Mesenchymal stem cell (in vitro differentiated cells and primary cell): ENCODE measurements around the gene ALKBH6.
A peak's percentile ranks its signal among the peaks of the same experiment; 100 is the strongest.

Experiments used
- DNase-seq: peaks from one replicate; pipeline ENCODE4 v3.0.0-alpha.2; 2013
- H2AFZ ChIP-seq: one replicate; pipeline ENCODE4 v1.6.1; 2013; ENCODE audit warnings: low read depth, mild to moderate bottlenecking, control low read depth, inconsistent platforms, low read length, moderate library complexity
- H2AK5ac ChIP-seq: 2 replicates; pipeline ENCODE4 v1.6.1; 2013; ENCODE audit warnings: low read length, moderate library complexity, mild to moderate bottlenecking, inconsistent platforms; ENCODE audit not compliant: severe bottlenecking
- H2BK120ac ChIP-seq: one replicate; pipeline ENCODE4 v1.6.1; 2013; ENCODE audit warnings: low read depth, mild to moderate bottlenecking, inconsistent platforms, low read length, moderate library complexity
- H2BK12ac ChIP-seq, 2 experiments: one replicate each; pipeline ENCODE4 v1.6.1; 2013; ENCODE audit warnings: inconsistent platforms in 2 of 2, low read length in 2 of 2, mild to moderate bottlenecking in 2 of 2, moderate library complexity in 2 of 2, control low read depth in 1 of 2
- H2BK15ac ChIP-seq: one replicate; pipeline ENCODE4 v1.6.1; 2013; ENCODE audit warnings: mild to moderate bottlenecking, low read depth, inconsistent platforms; ENCODE audit not compliant: poor library complexity, severe bottlenecking
- H2BK5ac ChIP-seq: 2 replicates; pipeline ENCODE4 v1.6.1; 2013; ENCODE audit warnings: low read depth, mild to moderate bottlenecking, low read length, control low read depth, inconsistent platforms; ENCODE audit not compliant: poor library complexity, severe bottlenecking
- H3K14ac ChIP-seq, 2 experiments: one replicate each; pipeline ENCODE4 v1.6.1; 2013; ENCODE audit warnings: inconsistent platforms in 2 of 2, low read length in 2 of 2, control low read depth in 1 of 2, mild to moderate bottlenecking in 1 of 2, moderate library complexity in 1 of 2
- H3K18ac ChIP-seq, 2 experiments: one replicate each; pipeline ENCODE4 v1.6.1; 2013; ENCODE audit warnings: inconsistent platforms in 2 of 2, low read length in 2 of 2, control low read depth in 1 of 2, low read depth in 1 of 2, mild to moderate bottlenecking in 1 of 2
- H3K23ac ChIP-seq, 2 experiments: one replicate each; pipeline ENCODE4 v1.6.1; 2013; ENCODE audit warnings: inconsistent platforms in 2 of 2, low read length in 2 of 2, mild to moderate bottlenecking in 2 of 2, moderate library complexity in 2 of 2, control low read depth in 1 of 2
- H3K27ac ChIP-seq: 2 replicates; pipeline ENCODE4 v1.5.1; 2013; ENCODE audit warnings: mild to moderate bottlenecking, moderate library complexity, low read length, control low read depth, inconsistent platforms; ENCODE audit not compliant: poor library complexity, severe bottlenecking
- H3K27me3 ChIP-seq, 2 experiments: 2 replicates each; pipeline versions ENCODE4 v1.6.1 to v1.7.0; 2013; ENCODE audit warnings: low read length in 2 of 2, mild to moderate bottlenecking in 2 of 2, moderate library complexity in 2 of 2, control low read depth in 1 of 2, inconsistent platforms in 1 of 2; ENCODE audit not compliant: control insufficient read depth in 1 of 2, insufficient read depth in 1 of 2
- H3K36me3 ChIP-seq, 2 experiments: 2 replicates each; pipeline versions ENCODE4 v1.6.1 to v1.7.0; 2013; ENCODE audit warnings: low read length in 2 of 2, control low read depth in 1 of 2, inconsistent platforms in 1 of 2, low read depth in 1 of 2, mild to moderate bottlenecking in 1 of 2; ENCODE audit not compliant: insufficient read depth in 2 of 2, control insufficient read depth in 1 of 2
- H3K4ac ChIP-seq, 2 experiments: one replicate each; pipeline ENCODE4 v1.6.1; 2013; ENCODE audit warnings: inconsistent platforms in 2 of 2, low read length in 2 of 2, mild to moderate bottlenecking in 2 of 2, moderate library complexity in 2 of 2, control low read depth in 1 of 2, low read depth in 1 of 2
- H3K4me1 ChIP-seq: 2 replicates; pipeline ENCODE4 v1.6.1; 2013; ENCODE audit warnings: low read depth, low read length, control low read depth; ENCODE audit not compliant: control insufficient read depth, insufficient read depth
- H3K4me2 ChIP-seq: 2 replicates; pipeline ENCODE4 v1.6.1; 2013; ENCODE audit warnings: low read length, mild to moderate bottlenecking, inconsistent platforms; ENCODE audit not compliant: poor library complexity, severe bottlenecking
- H3K4me3 ChIP-seq, 2 experiments: 2 replicates each; pipeline versions ENCODE4 v1.5.1 to v1.7.0; 2013; ENCODE audit warnings: low read length in 2 of 2, mild to moderate bottlenecking in 2 of 2, control low read depth in 1 of 2, low read depth in 1 of 2; ENCODE audit not compliant: insufficient read depth in 1 of 2
- H3K79me1 ChIP-seq: replicated peaks from 2 replicates; pipeline ENCODE4 v1.6.1; 2013; ENCODE audit warnings: mild to moderate bottlenecking, control low read depth, low read length, inconsistent platforms; ENCODE audit not compliant: poor library complexity, severe bottlenecking
- H3K9ac ChIP-seq: 2 replicates; pipeline ENCODE4 v1.7.0; 2013; ENCODE audit warnings: mild to moderate bottlenecking, low read length, moderate library complexity
- H3K9me3 ChIP-seq: 2 replicates; pipeline ENCODE4 v1.7.0; 2013; ENCODE audit warnings: mild to moderate bottlenecking, low read length; ENCODE audit not compliant: control insufficient read depth
- H4K8ac ChIP-seq: one replicate; pipeline ENCODE4 v1.6.1; 2013; ENCODE audit warnings: inconsistent platforms, mild to moderate bottlenecking, low read length, moderate library complexity
- H4K91ac ChIP-seq: one replicate; pipeline ENCODE4 v1.6.1; 2013; ENCODE audit warnings: mild to moderate bottlenecking, low read length, inconsistent platforms
- WGBS: methylation state at CpG from one replicate; pipeline ENCODE4 v1.1.7; 2013; ENCODE audit warnings: mixed read lengths; 5-methylcytosine and 5-hydroxymethylcytosine counted together

ALKBH6 gene

GRCh38 chr19:35993923-35994598 is 20.0 kb downstream of the ALKBH6 start:
- no peak overlapping the region for H2BK12ac ChIP-seq
- DNase-seq: no peak
- H3K14ac ChIP-seq: no peak overlapping the region
- no peak overlapping the region for H2AFZ ChIP-seq
- H3K27ac ChIP-seq: no peak overlapping the region
- H3K4me2 ChIP-seq: no peak overlapping the region
- H2BK120ac ChIP-seq: no peak overlapping the region
- H2AK5ac ChIP-seq: no peak overlapping the region
- WGBS: 88% methylated on average over 49 of the region's 49 CpGs
- H3K27me3 ChIP-seq: peaks cover 0 to 5% of the 10 kb centered on the region in 2 experiments
- H3K4me3 ChIP-seq: peak overlapping the region in 1 of 2 experiments; percentile 98
- no peak overlapping the region for H2BK5ac ChIP-seq
- peaks cover 15% of the 10 kb centered on the region for H3K4me1 ChIP-seq
- peak overlapping the region; percentile 26 for H2BK15ac ChIP-seq
- H3K79me1 ChIP-seq: peaks cover 24% of the 10 kb centered on the region
- H3K9me3 ChIP-seq: no peaks in the 10 kb centered on the region
- H4K91ac ChIP-seq: no peak overlapping the region
- no peak overlapping the region for H4K8ac ChIP-seq
- peak overlapping the region; percentile 89 for H3K9ac ChIP-seq
- H3K18ac ChIP-seq: no peak overlapping the region
- H3K36me3 ChIP-seq: peaks cover 8 to 15% of the 10 kb centered on the region in 2 experiments
- no peak overlapping the region for H3K4ac ChIP-seq
- H3K23ac ChIP-seq: no peak overlapping the region

- Histone ChIP-seq H3K23ac (no peak overlapping the region), H3K36me3 (peaks cover 4 to 7% of the 10 kb centered on the region in 2 experiments), H4K8ac (no peak overlapping the region), H3K4me2 (no peak overlapping the region), H3K27ac (no peak overlapping the region), H4K91ac (no peak overlapping the region), H2BK12ac (no peak overlapping the region), H2BK120ac (no peak overlapping the region), H3K9ac (no peak overlapping the region), H2AK5ac (no peak overlapping the region), H2AFZ (no peak overlapping the region), H2BK15ac (no peak overlapping the region), H3K27me3 (peaks cover 5 to 8% of the 10 kb centered on the region in 2 experiments), H3K18ac (no peak overlapping the region), H3K4ac (no peak overlapping the region), H3K79me1 (peaks cover 20% of the 10 kb centered on the region), H2BK5ac (no peak overlapping the region), H3K14ac (no peak overlapping the region), H3K4me1 (peaks cover 15% of the 10 kb centered on the region), H3K9me3 (peaks cover 3% of the 10 kb centered on the region), H3K4me3 (no peak overlapping the region)
- WGBS: 89% methylated on average over 6 of the region's 8 CpGs
- no peak for DNase-seq
These were observed 20.9 kb downstream of the ALKBH6 start for GRCh38 chr19:35992907-35993765.

- H3K79me1 ChIP-seq: peaks cover 17% of the 10 kb centered on the region
- H3K36me3 ChIP-seq: no peaks in the 10 kb centered on the region
- H2AFZ ChIP-seq: no peak overlapping the region
- H3K4me2 ChIP-seq: no peak overlapping the region
- no peak overlapping the region for H3K27ac ChIP-seq
- H2AK5ac ChIP-seq: no peak overlapping the region
- no peak overlapping the region for H3K14ac ChIP-seq
- H3K9me3 ChIP-seq: peaks cover 3% of the 10 kb centered on the region
- H3K18ac ChIP-seq: no peak overlapping the region
- no peak overlapping the region for H4K8ac ChIP-seq
- H3K4me3 ChIP-seq: no peak overlapping the region
- no peak overlapping the region for H4K91ac ChIP-seq
- peaks cover 22% of the 10 kb centered on the region for H3K4me1 ChIP-seq
- H3K23ac ChIP-seq: no peak overlapping the region
- no peak for DNase-seq
- H2BK12ac ChIP-seq: no peak overlapping the region
- H3K4ac ChIP-seq: no peak overlapping the region
- no peak overlapping the region for H2BK5ac ChIP-seq
- H3K27me3 ChIP-seq: peaks cover 14 to 17% of the 10 kb centered on the region in 2 experiments
- no peak overlapping the region for H3K9ac ChIP-seq
- H2BK120ac ChIP-seq: no peak overlapping the region
- WGBS: 80% methylated on average over 7 of the region's 7 CpGs
- no peak overlapping the region for H2BK15ac ChIP-seq
These were observed 22.1 kb downstream of the ALKBH6 start for GRCh38 chr19:35991731-35992450.
